Keratinocyte (primary cell): Measurements from ENCODE around the gene TOM1L2.

ENCODE experiments used
- EZH2 ChIP-seq: IDR thresholded peaks from one replicate; pipeline ENCODE4 v1.6.1; 2012; ENCODE audit warnings: inconsistent platforms, mild to moderate bottlenecking, low read length, moderate library complexity
- TF ChIP-seq, protein P1 (sequence below), 3 experiments: IDR thresholded peaks in 1 of 3; conservative IDR thresholded peaks in 1 of 3; optimal IDR thresholded peaks in 1 of 3; 2 replicates in 2 of 3; 3 replicates in 1 of 3; pipeline versions ENCODE3 to v1.5.1; 2011; ENCODE audit warnings: low read length in 3 of 3, mild to moderate bottlenecking in 3 of 3, moderate library complexity in 2 of 3, control low read depth in 1 of 3, inconsistent platforms in 1 of 3; ENCODE audit not compliant: insufficient read depth in 2 of 3; ENCODE audit errors: extremely low read depth in 1 of 3

DNA sequence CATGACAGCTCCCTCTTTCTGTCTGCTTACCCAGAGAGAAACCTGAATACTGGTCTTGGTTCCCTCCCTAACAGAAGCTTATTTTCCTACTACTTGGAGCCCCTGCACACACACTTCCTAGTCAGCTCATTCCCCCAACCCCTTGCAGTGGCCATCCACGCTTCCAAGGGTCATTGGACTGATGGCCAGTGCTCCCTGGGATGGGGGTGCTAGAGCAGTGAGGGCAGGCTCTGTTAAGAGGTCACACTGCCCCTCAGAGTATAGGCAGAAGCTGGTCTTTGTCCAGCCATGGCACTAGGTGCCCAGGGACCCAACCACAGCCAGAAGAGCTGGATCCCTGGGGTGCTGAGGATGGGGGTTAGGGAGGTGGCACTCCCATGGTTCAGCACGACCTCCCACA lies 13.0 kb upstream of the TOM1L2 start:
- TF ChIP-seq, protein P1, sequence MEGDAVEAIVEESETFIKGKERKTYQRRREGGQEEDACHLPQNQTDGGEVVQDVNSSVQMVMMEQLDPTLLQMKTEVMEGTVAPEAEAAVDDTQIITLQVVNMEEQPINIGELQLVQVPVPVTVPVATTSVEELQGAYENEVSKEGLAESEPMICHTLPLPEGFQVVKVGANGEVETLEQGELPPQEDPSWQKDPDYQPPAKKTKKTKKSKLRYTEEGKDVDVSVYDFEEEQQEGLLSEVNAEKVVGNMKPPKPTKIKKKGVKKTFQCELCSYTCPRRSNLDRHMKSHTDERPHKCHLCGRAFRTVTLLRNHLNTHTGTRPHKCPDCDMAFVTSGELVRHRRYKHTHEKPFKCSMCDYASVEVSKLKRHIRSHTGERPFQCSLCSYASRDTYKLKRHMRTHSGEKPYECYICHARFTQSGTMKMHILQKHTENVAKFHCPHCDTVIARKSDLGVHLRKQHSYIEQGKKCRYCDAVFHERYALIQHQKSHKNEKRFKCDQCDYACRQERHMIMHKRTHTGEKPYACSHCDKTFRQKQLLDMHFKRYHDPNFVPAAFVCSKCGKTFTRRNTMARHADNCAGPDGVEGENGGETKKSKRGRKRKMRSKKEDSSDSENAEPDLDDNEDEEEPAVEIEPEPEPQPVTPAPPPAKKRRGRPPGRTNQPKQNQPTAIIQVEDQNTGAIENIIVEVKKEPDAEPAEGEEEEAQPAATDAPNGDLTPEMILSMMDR (optimal IDR thresholded peaks at IDR 0.05 in 1 of 3, IDR thresholded peaks at IDR 0.05 in 1 of 3, conservative IDR thresholded peaks at IDR 0.05 in 1 of 3; ENCODE audit: extremely low read depth in 1 of 3, insufficient read depth in 2 of 3, low read length in 3 of 3) = no peak
- TF ChIP-seq EZH2 = no peak
